Inflammatory macrophage treated with lipopolysaccharide for 4 hours (primary cell): ENCODE measurements around the gene ARMCX2.
A peak's percentile ranks its signal among the peaks of the same experiment; 100 is the strongest.
"Not testable (repeated sequence)": the region's sequence is repeated elsewhere in the genome, so short reads cannot be mapped to it uniquely, and the experiment has no call there.

Experiments used
- DNase-seq: peaks from one replicate; pipeline ENCODE4 v3.0.0-alpha.2; 2020

The ARMCX2 gene

GRCh38 chrX:101659601-101660063 is at the start of gene ARMCX2:
ARMCX2 (minus strand) TSS chrX:101659850; CDS start chrX:101657588, 2,262 bp downstream.
- DNase-seq = no peak

DNA sequence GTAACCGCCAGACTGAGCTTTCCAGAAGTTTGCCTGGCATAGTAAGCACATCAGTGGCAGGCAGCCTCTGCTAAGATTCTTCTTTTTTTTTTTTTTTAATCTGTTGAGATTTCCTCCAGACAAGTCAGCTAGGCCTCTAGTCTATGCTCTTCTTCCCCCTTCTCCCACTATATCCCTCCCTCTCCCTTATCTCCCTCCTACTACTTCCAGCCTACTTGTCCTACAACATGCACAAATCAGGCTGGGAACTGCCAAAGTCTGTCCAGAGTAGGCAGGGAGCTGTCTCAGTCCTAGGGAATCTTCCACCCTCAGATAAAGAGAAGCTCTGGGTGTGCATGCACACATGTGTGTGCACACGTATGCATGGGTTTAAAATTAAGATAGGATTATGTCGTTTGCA is 49.7 kb upstream of the ARMCX2 start:
- no peak for DNase-seq

GRCh38 chrX:101708163-101708562 is 48.5 kb upstream of the ARMCX2 start:
- no peak for DNase-seq

DNA sequence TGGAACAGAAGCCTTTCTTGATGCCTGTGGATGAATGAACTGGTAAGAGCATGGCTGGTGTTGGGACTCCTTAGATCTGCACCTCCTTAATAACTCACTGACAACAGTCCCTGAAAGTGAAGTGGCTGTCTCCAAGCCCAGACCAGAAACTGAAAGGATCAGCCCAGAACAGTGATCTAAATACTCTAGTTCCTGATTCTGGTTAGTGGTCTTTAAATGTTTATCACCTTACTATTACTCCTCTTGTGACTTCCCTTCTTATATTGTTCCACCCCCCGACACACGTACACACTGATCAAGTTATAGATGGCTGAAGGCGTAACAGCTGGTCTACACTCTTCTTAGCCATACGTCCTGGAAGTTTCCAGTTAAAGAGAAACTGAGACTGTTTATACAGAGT is 33.8 kb upstream of the ARMCX2 start:
- no peak for DNase-seq

- DNase-seq = peak; percentile 3
Observed at GRCh38 chrX:101691835-101692234, 32.2 kb upstream of the ARMCX2 start.

DNA sequence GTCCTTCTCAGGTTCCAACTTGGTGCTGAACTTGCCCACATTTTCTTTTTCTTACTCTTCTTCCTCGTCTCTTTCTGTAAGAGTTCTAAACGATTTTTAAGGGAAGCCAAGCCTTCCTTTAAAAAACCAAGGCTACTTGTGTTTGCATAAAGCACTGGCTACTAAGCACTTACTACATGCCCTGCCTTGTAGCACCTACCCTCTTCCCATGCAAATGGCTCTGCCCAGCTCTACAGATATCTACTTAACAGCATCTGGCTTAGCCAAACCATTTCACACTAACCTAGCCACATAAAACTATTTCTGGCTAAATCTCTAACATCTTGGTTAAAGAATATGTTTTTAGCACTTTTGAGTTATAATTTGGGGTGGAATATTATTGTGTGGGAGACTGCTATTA is 26.9 kb upstream of the ARMCX2 start:
- no peak for DNase-seq

DNA sequence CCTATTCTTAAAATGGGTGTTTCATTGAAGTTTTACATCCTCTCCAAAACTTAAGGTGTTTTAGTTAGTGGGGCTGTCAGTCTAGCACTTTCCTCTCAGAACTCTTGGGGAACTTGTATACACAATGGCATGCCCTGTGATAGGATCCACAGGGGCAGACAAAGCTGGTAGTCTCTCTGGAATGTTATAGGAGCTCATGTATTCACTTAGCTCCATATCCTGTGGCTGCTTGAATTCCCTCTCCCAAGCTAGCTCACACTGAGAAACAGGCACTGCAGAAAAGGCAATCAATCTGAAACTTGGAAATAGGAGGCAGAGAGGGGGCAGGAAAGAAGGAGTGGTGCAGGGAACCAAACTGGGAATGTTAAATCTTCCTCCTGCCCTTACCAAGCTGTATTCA is 26.3 kb upstream of the ARMCX2 start:
- no peak for DNase-seq

DNA sequence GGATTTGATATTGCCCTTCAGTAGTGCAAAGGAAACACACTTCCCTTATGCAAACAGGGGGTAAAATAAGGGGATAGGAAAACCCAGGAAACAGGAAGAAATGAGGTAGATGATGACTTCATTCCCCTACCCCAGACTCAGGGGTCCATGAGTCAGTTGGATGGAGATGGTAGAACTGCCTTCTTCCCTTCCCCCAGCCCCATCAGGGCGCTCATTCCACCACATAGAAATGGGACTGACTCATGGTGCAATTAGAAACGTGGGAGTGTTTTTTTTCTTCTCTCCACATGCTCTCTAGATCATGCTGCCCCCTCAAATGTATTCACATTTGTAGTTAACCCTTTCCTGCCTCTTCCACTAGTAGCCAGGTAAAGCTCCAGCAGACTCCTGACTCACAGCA is 23.1 kb upstream of the ARMCX2 start:
- DNase-seq = no peak

DNA sequence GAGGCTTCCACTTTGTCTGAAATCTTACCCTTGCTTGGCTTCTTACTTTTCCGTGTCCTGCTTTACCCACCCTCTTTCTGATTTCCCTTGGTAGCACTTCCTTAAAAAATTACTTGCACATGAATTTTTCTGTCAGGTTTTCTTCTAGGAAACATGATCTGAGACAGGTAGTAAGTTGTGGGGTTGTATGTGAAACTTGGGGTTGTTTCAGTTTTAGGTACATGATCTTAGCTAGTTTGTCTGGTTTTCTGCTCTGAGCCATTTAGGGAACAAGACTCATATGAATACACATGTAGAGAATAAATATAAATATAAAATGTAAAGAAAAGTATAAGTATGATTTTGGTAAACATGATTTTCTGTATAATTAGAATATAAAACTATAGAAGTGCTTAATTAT is 17.4 kb upstream of the ARMCX2 start:
- DNase-seq = no peak

- DNase-seq = no peak
Observed at GRCh38 chrX:101676571-101676970, 16.9 kb upstream of the ARMCX2 start.

GRCh38 chrX:101668143-101668542 is 8.5 kb upstream of the ARMCX2 start:
- no peak for DNase-seq

DNA sequence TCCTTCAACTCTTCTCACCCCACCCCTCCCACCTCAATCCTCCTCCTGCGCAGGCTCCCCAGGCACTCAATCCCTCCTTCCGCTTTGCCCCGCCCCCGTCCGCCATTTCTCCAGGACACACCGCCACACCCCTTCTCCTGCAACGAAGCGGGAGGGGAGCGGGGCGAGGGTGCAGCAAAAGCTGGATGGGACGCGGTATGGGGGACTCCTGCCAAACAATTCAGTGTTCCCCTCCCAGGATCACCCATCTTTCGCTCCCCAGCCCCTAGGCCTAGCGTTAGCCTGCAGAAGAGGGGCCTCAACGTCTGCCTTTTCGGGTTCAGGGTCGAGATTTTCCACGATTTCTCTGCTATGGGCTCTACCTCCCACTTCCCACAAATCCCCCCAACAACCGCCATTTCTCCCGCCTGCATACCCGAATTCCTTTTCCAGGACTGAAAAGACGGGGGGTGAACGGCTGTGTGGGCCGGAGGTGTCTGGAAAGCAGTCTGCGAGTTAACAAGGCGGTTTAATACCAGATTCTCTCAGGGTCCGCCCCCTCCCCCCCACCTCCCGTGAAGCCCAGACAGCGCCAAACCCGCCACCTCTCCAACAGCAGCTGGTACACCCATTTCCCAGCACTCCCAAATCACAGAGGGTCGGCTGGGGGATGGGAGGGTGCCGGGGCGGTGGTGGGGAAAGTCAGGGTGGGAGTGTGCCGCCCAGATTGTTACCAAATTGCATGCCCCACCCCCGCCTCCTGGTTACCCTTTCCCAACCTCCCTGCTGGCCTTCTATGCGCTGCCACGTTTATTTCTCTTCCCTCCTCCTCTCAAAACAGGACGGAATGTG is 774 bp downstream of the ARMCX2 start:
- peak; percentile 42 for DNase-seq

DNA sequence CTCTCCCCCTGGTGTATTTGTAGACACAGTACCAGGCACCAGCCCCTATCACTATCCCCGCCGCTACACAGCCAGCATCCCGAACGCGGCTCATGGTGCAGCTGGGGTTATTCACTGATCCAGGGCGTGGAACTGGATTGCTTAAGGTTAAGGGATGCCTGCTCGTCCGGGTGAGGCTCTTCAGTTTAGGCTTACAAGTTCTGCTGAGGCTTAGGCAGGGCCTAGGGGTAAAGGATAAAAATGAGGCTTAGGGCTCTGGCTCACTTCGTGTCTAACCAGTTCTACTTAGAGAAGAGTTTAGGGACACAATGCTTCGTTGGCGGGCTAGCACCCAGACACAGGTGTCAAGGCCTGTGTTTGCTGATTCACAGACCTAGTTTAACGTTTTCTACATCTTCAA is 2.2 kb downstream of the ARMCX2 start:
- DNase-seq = no peak

GRCh38 chrX:101656817-101657216 is 2.8 kb downstream of the ARMCX2 start:
- DNase-seq = no peak

- DNase-seq = peak; percentile 78
Observed at GRCh38 chrX:101655534-101655933, 4.1 kb downstream of the ARMCX2 start.

DNA sequence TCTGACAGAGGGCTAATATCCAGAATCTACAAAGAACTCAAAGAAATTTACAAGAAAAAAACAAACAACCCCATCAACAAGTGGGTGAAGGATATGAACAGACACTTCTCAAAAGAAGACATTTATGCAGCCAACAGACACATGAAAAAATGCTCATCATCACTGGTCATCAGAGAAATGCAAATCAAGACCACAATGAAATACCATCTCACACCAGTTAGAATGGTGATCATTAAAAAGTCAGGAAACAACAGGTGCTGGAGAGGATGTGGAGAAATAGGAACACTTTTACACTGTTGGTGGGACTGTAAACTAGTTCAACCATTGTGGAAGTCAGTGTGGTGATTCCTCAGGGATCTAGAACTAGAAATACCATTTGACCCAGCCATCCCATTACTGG is 11.9 kb downstream of the ARMCX2 start:
- not testable (repeated sequence) for DNase-seq

DNA sequence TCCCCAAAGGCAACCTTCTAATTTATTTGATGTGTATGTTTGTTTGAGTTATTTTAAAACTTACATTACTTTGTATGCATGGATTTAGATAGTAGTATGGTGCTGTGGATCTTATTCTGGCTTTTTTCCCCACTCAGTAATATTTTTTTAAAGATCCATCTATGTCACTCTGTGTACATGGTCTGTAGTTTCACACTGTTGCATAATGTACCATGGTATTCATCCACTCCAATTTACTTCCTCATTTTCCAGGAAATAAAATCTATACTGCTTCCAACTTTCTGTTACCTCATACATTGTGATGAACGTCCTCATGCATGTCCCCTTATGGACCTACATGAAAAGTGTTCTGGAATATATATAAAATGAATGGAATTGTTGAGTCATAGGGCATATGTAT is 17.6 kb downstream of the ARMCX2 start:
- peak; percentile 55 for DNase-seq

GRCh38 chrX:101639583-101639982 is 20.1 kb downstream of the ARMCX2 start:
- no peak for DNase-seq

DNA sequence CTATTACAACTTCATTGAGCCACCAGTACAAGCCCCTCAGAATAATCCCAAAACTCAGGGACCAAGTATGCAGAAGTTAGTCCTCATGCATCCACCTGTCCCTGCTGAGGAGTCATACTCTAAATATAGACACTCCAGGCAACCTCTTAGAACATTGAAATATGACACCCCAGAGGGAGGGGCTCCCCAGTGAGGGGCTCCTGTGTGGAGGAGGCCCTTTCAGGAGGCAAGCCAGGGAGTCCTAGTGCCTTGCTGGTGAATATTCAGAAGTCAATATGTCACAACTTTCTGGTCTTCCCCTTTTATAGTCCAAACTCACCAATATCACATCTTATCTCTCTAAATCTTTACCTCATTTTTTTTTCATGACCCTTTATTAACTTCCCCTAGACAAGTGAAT is 40.3 kb downstream of the ARMCX2 start:
- DNase-seq = no peak

GRCh38 chrX:101617211-101618191 is 42.1 kb downstream of the ARMCX2 start, which contains the start of gene ARMCX6:
ARMCX6 (minus strand) TSS chrX:101618000; CDS start chrX:101616620, 1,380 bp downstream.
- peak; percentile 74 for DNase-seq

DNA sequence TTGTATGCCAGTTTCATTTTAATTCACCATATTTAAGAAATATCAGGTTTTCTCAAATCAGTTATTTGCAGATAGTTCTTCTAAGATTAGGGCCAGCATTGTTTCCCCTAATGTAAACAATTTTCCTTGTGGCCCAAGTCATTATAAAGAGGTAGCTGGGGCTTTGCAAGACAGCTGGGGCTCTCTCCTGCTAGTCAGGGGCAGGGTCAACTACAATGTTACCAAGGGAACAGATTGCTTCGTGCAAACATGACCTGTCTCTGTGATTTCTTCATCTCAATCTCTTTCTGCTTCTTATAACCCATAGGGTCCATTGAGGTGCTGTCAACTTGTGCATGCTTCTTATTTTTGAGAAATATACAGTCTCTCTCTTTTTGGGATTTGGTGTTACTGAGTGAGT is 53.9 kb downstream of the ARMCX2 start:
- DNase-seq = no peak
